HG03039 (cell line): ENCODE data around the gene SPHK2.
"Not testable (repeated sequence)": the region's sequence is repeated elsewhere in the genome, so short reads cannot be mapped to it uniquely, and the experiment has no call there.

Experiments
- ATAC-seq: cut with Tn5 transposase; IDR thresholded peaks from one replicate; pipeline ENCODE4 v1.9.1; 2021; ENCODE audit warnings: mild to moderate bottlenecking, moderate library complexity; ENCODE audit not compliant: unreplicated experiment

SPHK2 gene, protein sequence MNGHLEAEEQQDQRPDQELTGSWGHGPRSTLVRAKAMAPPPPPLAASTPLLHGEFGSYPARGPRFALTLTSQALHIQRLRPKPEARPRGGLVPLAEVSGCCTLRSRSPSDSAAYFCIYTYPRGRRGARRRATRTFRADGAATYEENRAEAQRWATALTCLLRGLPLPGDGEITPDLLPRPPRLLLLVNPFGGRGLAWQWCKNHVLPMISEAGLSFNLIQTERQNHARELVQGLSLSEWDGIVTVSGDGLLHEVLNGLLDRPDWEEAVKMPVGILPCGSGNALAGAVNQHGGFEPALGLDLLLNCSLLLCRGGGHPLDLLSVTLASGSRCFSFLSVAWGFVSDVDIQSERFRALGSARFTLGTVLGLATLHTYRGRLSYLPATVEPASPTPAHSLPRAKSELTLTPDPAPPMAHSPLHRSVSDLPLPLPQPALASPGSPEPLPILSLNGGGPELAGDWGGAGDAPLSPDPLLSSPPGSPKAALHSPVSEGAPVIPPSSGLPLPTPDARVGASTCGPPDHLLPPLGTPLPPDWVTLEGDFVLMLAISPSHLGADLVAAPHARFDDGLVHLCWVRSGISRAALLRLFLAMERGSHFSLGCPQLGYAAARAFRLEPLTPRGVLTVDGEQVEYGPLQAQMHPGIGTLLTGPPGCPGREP

DNA sequence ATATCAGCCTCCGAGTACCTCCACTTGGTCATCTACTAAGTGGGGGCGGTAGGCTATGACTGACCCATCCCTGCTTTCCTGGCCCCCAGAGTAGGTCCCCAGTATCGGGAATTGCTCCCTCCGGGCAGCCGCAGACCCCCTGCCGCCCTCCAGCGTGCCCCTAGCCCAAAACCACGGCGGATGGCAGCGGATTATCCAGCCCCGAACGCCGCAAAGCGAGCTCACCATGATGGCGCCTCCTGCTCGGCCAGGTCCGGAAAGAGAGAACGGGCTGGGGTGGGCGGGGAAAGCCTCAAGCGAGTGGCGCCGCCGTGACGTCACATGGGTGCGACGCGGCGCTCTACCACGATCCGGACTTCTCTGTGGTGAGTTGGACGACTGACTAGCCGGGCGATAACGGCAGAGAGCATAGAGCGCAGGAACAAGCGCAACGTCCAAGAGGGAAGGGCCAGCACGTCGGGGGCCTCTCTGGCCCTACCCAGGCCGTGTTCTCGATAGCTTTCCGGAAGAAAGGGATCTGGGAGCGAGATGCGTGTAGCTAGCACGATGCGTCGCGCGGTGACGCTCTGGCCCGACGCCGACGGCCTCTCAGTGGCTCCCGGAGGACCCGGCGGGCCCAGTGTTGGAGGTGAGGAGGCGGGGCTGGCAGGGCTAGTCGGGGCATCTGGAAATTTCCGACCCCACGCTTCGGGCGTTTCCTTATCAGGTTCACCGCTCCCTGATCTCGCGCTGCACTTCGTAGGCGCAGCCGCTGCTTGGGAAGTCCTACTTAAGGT, at the start of gene SPHK2, which contains the start of gene RPL18:
Gene SPHK2, plus strand, starts transcription at position 591 of the 776 bp plus-strand sequence. CDS start 1,009 bp downstream, outside the sequence.
Gene RPL18, minus strand, starts transcription at position 263 of the 776 bp plus-strand sequence. Its CDS starts 35 bp downstream, at position 228.
- ATAC-seq = peak; percentile 72

DNA sequence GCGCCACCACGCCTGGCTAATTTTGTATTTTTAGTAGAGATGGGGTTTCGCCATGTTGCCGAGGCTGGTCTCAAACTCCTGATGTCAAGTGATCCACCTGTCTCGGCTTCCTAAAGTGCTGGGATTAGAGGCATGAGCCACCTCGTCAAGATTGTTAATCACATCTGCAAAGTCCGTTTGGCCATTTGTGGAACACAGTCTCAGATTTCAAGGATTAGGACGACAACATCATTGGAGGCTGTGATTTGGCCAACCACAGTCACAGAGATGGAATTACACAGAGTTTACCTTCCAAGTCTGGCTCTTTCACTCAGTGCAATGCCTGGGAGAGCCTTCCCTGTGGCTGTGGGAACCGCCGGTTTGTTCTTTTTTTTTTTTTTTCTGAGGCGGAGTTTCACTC, 49.5 kb upstream of the SPHK2 start:
- ATAC-seq = no peak

DNA sequence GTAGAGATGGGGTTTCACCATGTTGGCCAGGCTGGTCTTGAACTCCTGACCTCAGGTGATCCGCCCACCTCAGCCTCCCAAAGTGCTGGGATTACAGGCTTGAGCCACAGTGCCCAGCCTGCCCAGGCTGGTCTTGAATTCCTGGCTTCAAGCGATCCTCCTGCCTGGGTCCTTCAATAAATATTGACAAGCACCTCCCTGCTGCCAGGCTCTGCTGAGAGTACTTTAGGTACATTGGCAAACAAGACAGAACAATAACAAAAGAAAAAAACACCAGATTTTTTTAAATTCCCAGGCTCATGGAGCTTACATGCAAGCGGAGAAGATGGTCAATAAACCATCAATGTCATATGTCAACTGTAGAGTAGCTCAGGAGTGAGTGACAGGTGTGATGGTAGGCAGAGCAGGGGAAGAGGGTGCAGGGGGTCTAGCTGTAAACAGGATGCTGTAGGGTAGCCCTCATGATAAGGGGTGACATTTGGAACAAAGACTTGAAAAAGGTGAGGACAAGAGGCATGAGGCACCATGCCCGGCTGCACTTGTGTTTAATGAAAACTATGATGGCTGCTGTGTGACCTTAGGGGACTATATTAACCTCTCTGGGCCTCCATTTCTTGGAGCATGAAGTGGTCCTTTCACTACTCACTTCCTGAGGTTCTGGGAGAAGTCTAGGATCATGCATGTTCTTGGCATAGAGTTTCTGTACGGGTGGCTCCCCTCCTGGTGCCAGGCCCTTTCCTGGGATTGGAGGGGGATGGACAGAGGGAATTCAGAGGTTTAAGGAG, 47.7 kb upstream of the SPHK2 start:
- ATAC-seq = no peak

DNA sequence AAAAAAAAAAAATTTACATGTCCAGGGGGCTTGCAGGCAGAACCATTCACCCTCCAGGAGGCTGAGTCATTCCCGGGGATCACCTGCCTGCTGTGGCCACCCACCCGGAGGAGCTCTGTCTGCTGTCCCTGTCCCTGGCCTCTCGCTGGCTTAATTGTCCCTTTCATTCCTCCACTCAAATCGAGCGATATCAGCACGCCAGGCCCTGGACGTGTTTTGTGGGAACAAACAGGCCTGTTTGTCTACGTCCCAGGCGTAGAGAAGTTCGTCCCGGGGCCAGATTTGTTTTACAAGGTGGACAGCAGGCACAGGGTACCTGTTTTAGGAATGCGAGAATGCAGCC, 46.2 kb upstream of the SPHK2 start:
- ATAC-seq = no peak

DNA sequence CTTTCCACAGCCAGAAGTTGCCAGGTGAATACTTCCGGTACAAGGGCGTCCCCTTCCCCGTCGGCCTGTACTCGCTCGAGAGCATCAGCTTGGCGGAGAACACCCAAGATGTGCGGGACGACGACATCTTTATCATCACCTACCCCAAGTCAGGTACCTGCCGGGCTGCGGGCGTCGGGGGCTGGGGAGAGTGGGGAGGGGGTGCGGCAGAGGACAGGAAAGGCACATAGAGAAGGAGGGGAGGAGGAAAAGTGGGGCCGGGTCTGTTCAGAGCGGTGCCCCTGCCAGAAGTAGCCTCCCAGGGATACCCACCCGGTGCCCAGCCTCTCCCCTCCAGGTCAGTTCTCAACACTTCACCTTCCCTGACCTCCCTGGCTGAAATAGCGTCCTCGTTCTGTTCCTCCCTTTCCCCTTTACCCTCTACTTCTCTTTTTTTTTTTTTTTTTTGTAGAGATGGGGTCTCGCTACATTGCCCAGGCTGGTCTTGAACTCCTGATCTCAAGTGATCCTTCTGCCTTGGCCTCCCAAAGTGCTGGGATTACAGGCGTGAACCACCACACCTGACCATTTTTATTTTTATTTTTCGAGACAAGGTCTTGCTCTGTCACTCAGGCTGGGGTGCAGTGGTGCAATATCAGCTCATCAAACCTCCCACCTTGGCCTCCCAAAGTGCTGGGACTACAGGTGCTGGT, 43.2 kb upstream of the SPHK2 start:
- ATAC-seq = no peak

DNA sequence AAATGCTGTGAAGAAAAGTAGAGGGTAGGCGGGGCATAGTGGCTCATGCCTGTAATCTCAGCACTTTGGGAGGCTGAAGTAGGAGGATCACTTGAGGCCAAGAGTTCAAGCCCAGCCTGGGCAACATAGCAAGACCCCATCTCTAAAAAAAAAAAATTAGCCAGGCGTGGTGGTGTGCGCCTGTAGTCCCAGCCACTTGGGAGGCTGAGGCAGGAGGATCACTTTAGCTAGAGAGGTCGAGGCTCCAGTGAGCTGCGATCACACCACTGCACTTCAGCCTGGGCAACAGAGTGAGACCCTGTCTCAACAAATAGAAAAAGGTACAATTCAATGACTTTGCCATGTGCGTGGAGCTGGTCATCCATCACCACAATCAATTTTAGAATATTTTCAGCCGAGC, 41.4 kb upstream of the SPHK2 start:
- not testable (repeated sequence) for ATAC-seq

DNA sequence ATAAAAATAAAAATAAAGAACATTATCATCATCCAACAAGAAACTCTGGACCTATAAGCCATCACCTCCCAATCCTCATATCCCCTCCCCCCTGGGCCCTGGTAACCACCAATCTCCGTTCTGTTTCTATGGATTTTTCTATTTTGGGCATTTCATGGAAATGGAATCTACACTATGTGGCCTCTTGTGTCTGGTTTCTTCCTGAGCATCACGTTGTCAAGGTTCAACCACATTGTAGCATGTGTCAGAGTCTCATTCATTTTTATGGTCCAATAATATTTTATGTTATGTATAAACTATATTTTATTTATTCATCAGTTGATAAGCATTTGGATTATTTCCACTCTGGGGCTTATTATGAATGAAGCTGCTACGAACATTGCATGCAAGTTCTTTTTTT, 40.4 kb upstream of the SPHK2 start:
- ATAC-seq = no peak

DNA sequence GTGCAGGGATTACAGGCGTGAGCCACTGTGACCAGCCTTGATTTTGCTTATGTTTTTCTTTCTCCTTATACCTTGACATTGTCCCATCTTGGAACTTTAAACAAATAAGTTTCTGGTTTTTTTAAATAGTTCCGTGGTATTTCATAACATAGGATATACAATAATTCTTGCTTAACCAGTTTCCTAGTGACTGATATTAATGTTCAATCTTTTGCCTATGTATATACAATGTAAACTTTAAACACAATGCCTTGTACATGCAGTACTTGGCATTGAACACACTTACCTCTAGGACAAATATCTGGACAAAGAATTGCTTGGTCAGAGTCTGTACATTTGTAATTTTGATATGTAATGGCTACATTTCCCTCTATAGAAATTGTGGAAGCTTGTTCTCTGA, 37.1 kb upstream of the SPHK2 start:
- ATAC-seq = no peak

DNA sequence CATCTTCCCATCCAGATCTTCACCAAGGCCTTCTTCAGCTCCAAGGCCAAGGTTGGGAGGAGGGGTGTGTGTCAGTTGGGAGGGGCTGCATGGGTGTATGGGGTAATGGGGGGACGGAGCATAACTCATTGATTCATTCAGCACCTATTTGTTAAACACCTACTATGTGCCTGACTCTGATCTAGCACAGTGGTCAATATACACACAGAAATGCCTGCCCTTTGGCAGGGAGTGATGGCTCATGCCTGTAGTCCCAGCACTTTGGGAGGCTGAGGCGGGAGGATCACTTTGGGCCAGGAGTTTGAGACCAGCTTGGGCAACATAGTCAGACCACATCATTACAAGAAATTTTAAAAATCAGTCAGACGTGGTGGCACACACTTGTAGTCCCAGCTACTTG, 31.9 kb upstream of the SPHK2 start:
- ATAC-seq = no peak

DNA sequence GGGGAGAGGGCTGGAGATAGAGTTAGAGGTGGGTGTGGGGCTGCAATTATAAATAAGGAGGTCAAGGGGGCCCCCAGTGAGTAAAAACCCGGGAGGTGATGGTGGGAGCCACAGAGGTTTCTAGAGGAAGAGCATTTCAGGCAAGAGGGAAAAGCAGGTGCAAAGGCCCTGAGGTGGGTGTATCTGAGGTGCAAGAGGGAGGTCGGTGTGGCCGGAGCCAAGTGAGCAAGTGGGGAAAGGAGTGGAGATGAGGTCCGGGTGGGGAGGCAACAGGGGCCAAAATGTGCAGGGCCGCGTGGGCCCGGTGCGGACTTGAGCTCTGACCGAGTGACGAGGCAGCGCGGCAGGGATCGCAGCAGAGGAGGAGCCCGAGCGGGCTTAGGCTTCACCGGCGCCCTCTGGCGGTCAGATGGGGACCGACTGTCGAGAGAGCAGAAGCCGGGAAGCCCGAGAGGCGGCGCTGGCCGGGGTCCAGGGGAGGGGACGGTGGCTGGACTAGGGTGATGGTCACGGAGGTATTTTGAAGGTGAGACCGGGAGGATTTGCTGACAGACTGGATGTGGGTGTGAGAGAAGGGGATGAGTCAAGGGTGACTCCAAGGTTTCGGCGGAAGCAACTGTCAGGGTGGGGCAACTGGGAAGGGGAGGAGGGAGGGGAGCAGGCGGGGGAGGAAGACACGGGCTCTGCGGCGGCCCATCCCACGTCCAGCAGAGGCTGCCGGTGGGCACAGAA, 30.5 kb upstream of the SPHK2 start:
- no peak for ATAC-seq

DNA sequence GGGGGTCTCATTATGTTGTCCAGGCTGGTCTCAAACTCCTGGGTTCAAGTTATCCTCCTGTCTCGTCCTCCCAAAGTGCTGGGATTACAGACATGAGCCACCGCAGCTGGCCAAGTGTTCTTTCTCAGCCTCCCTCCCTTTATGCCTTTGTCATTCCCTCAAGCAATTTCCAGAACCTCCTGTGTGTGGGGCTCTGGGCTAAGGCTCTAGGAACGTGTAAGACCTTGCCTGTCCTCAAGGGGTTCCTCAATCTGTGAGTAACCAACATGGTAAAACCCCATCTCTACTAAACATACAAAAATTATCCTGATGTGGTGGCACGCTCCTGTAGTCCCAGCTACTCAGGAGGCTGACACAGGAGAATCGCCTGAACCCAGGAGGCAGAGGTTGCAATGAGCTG, 28.3 kb upstream of the SPHK2 start:
- ATAC-seq = no peak

DNA sequence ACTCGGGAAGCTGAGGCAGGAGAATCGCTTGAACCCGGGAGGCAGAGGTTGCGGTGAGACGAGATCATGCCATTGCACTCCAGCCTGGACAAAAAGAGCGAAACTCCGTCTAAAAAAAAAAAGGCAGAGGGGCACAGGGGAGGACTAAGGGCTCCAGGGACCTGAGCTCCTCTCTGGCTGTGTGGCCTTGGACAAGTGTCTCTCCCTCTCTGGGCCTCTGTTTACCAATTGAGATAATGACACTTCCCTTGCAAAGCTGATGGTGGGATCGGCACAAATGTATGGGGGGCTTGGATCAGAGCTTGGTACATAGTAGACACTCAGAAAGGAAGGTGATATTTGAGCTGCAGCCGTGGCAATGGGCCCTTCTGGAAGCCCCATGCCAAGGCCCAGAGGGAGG, 24.1 kb upstream of the SPHK2 start:
- ATAC-seq = no peak

DNA sequence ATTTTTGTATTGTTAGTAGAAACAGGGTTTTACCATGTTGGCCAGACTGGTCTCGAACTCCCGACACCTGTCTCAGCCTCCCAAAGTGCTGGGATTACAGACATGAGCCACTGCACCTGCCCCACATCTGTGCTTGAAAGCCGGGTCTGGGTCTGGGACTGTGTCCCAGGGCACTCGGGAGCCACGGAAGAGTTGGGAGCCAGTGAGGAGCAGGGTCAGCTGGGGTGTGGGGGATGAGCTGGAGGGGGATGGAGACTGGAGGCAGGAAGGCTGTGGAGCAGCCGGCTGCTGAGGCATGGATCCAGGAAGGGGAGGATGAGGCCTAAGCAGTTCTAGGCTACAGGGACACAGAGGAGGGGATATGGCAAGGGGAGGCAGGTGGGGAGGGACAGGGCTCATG, 23.5 kb upstream of the SPHK2 start:
- ATAC-seq = no peak

DNA sequence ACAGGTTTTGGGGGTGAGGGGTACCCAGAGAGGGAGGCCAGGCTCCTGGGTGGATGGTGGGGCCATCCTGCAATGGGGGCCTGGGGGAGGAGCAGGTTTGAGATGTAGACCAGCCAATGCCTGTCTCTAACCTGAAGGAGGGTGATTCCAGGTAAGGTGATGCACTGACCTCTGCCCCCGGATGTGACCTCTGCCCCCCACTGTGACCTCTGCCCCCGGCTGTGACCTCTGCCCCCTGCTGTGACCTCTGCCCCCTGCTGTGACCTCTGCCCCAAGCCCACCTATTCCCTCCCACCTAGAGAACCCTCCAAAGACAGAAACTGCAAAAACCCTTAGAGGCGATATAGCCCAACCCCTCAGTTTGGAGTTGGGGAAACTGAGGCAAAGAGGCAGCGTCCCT, 23.1 kb upstream of the SPHK2 start:
- no peak for ATAC-seq

DNA sequence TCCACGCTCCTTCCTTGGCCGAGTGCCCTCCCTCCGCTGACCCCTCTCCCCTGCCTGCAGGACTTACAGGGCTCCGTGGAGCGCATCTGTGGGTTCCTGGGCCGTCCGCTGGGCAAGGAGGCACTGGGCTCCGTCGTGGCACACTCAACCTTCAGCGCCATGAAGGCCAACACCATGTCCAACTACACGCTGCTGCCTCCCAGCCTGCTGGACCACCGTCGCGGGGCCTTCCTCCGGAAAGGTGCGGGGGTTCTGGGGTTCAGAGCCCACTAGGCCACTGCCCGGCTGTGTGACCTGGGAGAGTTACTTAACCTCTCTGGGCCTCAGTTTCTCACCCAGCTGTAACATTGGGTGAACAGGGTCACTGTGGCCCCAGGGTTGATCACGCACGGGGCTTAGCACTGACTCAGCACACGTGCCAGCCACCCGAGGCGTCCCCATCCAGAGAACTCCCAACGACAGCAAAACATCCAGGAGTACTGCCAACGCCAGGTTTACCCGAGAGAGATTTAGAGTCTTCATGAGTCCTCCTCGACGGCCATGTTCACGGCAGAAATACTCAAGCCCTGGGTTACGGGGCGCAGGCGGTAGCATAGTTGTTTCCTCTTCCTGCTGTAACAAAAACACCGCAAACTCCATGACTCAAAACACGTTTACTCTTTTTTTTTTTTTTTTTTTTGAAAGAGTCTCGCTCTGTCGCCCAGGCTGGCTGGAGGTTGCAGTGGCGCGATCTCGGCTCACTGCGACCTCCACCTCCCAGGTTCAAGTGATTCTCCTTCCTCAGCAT, 22.4 kb upstream of the SPHK2 start:
- ATAC-seq = no peak

DNA sequence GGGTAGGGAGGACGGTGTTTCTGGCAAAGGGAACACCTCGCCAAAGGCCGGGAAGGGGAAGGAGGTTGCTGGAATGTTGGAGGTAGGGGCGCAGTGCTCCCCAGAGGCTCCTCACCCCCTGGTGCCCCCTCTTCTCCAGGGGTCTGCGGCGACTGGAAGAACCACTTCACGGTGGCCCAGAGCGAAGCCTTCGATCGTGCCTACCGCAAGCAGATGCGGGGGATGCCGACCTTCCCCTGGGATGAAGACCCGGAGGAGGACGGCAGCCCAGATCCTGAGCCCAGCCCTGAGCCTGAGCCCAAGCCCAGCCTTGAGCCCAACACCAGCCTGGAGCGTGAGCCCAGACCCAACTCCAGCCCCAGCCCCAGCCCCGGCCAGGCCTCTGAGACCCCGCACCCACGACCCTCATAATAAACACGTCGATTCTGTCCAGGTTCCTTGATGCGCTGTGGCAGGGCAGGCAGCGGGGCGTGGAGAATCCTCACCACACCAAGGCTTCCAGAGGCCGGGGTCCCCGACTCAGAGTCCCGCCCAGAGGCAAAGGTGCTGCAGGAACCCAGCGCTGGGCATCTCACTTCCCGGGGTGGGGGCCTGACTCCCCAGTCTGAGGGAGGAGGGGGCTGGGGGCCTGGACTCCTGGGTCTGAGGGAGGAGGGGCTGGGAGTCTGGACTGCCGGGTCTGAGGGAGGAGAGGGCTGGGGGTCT, 20.2 kb upstream of the SPHK2 start:
- no peak for ATAC-seq

DNA sequence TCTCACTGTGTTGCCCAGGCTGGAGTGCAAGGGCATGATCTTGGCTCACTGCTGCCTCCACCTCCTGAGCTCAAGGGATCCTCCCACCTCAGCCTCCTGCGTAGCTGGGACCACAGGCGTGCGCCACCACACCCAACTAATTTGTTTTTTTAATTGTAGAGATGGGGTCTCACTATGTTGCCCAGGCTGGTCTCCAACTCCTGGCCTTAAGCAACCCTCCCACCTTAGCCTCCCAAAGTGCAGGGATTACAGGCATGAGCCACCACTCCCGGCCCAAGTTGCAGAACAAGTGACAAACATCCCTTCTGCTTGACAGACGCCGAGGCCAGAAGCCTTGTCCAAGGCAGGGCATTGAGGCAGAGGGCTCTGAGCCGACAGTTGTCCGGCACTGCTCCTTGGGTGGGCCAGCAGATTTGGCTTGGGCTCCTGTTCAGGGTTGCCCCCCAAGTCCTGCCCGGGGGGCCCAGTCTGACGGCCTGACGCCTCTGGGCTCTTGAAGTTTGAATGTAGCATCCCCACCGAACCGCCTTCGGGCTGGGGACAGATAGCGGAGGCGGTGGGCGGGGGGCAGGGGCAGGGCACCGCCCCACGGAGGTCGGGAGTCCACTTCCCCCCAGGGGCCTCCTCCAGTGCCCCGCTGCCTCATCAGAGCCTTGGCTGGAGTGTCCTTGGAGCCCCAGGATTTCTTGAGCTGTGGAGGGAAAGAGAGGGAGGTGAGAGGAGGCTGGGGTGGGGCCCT, 18.5 kb upstream of the SPHK2 start:
- no peak for ATAC-seq

DNA sequence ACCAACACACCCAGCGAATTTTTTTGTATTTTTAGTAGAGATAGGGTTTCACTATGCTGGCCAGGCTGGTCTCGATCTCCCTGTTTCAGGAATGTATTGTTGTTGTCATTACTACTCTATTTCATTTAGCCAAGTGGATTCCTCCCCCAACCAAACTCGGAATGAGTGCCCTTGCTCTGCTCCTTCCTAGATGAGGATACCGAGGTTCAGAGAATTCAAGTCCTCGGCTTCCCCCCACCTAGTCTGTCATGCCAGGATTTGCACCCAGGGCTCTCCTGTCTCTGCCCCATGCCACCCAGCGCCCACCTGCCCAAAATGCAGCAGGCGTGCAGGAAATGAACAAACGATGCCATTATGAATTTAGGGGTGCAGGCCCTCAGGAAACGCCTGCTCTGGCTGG, 16.3 kb upstream of the SPHK2 start:
- ATAC-seq = no peak
